Thoracic aorta (tissue), 2 donors: ENCODE data around the gene DRAM2. TPM values are rescaled to one million over a fixed set of nuclear protein-coding genes. Genes with fewer than 3 reads are reported as not detected.
"Not testable (repeated sequence)": the region's sequence is repeated elsewhere in the genome, so short reads cannot be mapped to it uniquely, and the experiment has no call there.

Experiments
- ATAC-seq: fragments of 150-250 bp; one replicate; pipeline ENCODE4 v1.8.0; 2017; ENCODE audit warnings: low read depth; ENCODE audit not compliant: insufficient number of reproducible peaks, low FRiP score
- DNase-seq: peaks from one replicate; pipeline ENCODE4 v3.0.0-alpha.2; 2020; ENCODE audit warnings: low spot score
- H3K27ac ChIP-seq, 2 donors: fragments of 200-600 bp; sonication (generic); 1 replicate in 1 of 2; 2 replicates in 1 of 2; pipeline ENCODE4 v1.5.1; 2016; ENCODE audit warnings: mild to moderate bottlenecking in 2 of 2, moderate library complexity in 2 of 2
- H3K27me3 ChIP-seq: fragments of 200-600 bp; sonication (generic); replicated peaks from 2 replicates; pipeline ENCODE4 v1.6.0; 2016; ENCODE audit warnings: mild to moderate bottlenecking; ENCODE audit not compliant: insufficient read depth
- H3K36me3 ChIP-seq: fragments of 200-600 bp; sonication (generic); one replicate; pipeline ENCODE4 v1.5.1; 2016
- H3K4me1 ChIP-seq, 2 donors: fragments of 200-600 bp; sonication (generic); 1 replicate in 1 of 2; 2 replicates in 1 of 2; pipeline versions ENCODE4 v1.5.1 to v1.6.0; 2016; ENCODE audit warnings: low read depth in 2 of 2, mild to moderate bottlenecking in 1 of 2; ENCODE audit not compliant: control insufficient read depth in 1 of 2
- H3K4me3 ChIP-seq: fragments of 200-600 bp; sonication (generic); 2 replicates; pipeline ENCODE4 v1.5.1; 2016; ENCODE audit warnings: mild to moderate bottlenecking
- H3K9me3 ChIP-seq: fragments of 200-600 bp; sonication (generic); 2 replicates; pipeline ENCODE4 v1.5.1; 2016
- CTCF ChIP-seq: fragments of 200-600 bp; sonication (generic); IDR thresholded peaks from one replicate; pipeline ENCODE4 v1.5.1; 2019; ENCODE audit warnings: antibody characterized with exemption
- total RNA-seq, 2 donors: library from RNA; depleted of rRNA; stranded (reverse); fragments of >200 nt; gene quantifications; one replicate each; pipeline versions ENCODE4 v1.1.0 to v1.2.3, GENCODE V29; 2016

The DRAM2 gene
- total RNA-seq, 2 donors from 2014 or later = 27.7 to 50.8 TPM

DNA sequence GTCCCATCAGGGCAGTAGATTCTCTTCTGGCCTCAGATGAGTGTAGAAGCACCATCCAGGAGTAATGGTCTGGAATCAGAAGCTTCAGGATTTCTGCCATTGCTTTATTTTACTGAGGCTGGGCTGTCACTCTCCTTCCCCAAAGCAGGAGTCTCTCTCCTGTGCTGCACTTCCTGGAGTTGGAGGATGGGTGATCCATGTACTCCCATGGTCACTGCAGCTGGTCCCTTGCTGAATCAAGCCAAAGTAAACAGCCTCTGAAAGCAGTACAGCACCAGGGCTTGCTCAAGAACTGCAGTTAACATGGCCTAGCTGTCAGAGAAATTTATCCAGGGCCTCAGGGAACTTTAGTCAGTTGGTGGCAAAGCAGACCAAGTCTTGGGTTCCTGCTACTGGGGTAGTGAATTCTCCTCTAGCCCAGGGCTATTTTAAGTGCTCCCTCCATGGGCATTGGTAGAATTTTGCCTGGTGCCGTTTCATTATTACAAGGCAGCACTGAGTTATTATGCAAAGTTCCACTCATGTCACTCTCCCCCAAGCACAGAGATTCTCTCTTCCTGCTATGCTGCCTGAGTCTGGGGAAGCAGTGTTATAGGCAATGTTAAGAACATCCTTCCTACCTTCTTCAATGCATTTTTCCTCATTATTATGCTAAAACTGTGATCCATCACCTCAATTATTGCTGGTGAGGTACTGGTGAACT lies 29.5 kb downstream of the DRAM2 start:
- Histone ChIP-seq H3K4me1 (no peaks in the 10 kb centered on the region), H3K36me3 (peaks cover 4% of the 10 kb centered on the region), H3K27ac (no peak overlapping the region), H3K4me3 (no peak overlapping the region), H3K9me3 (peaks cover 5% of the 10 kb centered on the region), H3K27me3 (no peaks in the 10 kb centered on the region)
- ATAC-seq (no peak), DNase-seq (no peak)
- TF ChIP-seq CTCF = no peak

DNA sequence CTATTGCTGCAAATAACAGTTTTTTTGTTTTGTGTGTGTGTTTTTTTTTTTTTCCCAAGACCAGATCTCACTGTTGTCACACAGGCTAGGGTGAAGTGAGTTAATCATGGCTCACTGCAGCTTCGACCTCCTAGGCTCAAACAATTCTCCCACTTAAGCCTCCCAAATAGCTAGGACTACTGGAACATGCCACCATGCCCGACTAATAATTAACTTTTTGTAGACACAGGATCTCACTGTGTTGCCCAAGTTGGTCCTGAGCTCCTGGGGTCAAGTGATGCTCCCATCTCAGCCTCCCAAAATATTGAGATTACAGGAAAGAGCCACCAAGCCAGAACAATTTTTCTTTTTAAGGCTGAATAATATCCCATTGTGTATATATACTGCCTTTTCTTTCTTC lies 34.9 kb downstream of the DRAM2 start:
- DNase-seq = no peak
- no peaks in the 10 kb centered on the region for H3K36me3 ChIP-seq
- H3K27me3 ChIP-seq = no peaks in the 10 kb centered on the region
- no peak overlapping the region for H3K27ac ChIP-seq
- peaks cover 5% of the 10 kb centered on the region for H3K9me3 ChIP-seq
- no peak for TF ChIP-seq CTCF
- no peak overlapping the region for H3K4me3 ChIP-seq
- H3K4me1 ChIP-seq = no peaks in the 10 kb centered on the region
- no peak for ATAC-seq

GRCh38 chr1:111101854-111102642 lies 37.8 kb downstream of the DRAM2 start:
- Histone ChIP-seq H3K27ac (no peak overlapping the region), H3K36me3 (no peaks in the 10 kb centered on the region), H3K9me3 (no peaks in the 10 kb centered on the region), H3K27me3 (no peaks in the 10 kb centered on the region), H3K4me1 (no peaks in the 10 kb centered on the region), H3K4me3 (no peak overlapping the region)
- TF ChIP-seq CTCF = no peak
- DNase-seq (no peak), ATAC-seq (no peak)

DNA sequence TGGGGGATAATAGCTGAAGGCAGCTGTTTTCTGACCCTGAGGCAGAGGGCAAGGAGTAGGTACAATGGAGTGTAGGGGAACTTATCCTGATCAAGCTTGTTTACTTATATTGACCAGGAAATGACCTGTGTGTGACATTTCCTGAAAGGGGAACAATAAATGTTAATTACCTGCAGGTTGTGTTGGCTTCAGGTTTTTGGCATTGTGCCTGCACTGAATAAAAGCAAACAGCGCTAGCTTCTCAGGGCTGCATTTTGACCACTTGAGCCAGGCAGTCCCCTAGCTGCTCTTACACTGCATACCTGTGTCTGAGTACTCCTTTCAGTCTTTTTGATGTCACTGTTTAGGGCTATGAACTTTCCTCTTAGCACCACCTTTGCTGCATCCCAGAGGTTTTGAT lies 40.6 kb downstream of the DRAM2 start:
- no peaks in the 10 kb centered on the region for H3K36me3 ChIP-seq
- no peak for DNase-seq
- ATAC-seq = no peak
- H3K27me3 ChIP-seq = no peaks in the 10 kb centered on the region
- no peak for TF ChIP-seq CTCF
- H3K4me3 ChIP-seq = no peak overlapping the region
- H3K27ac ChIP-seq = no peak overlapping the region
- H3K4me1 ChIP-seq = no peaks in the 10 kb centered on the region
- no peaks in the 10 kb centered on the region for H3K9me3 ChIP-seq

DNA sequence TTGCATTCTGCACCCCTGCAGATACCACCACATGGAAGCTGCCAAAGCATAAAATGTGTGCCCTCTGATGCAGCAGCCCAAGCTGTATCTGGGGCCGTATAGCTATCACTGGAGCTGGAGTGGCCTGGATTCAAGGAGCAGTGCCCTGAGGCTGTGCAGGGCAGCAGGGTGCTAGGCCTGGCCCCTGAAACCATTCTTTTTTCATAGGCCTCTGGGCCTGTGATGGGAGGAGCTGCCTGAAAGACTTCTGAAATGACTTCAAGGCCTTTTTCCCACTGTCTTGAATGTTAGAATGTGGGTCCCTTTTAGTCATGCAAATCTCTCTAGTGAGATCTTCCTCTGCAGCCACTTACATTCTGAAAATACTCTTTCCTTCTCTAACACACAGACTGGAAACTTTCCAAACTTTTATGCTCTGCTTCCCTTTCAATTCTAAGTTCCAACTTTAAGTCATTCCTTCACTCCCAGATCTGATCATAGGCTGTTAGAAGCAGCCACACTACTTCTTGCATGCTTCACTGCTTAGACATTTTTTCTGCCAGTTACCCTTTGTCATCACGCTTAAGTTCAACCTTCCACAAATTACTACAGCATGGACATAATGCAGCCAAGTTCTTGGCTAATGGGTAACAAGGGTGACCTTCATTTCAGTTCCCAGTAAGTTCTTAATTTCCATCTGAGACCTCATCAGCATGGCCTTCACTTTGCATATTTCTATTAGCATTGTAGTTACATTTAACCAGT lies 42.4 kb downstream of the DRAM2 start:
- ATAC-seq = no peak
- H3K4me3 ChIP-seq = no peak overlapping the region
- no peak for TF ChIP-seq CTCF

GRCh38 chr1:111095421-111095820 lies 44.5 kb downstream of the DRAM2 start:
- ATAC-seq, H3K4me1 ChIP-seq, H3K36me3 ChIP-seq, H3K27me3 ChIP-seq, DNase-seq, H3K4me3 ChIP-seq, H3K27ac ChIP-seq, H3K9me3 ChIP-seq: not testable (repeated sequence)

More for the DNA sequence above, 42.4 kb downstream of the DRAM2 start:
- Histone ChIP-seq H3K9me3 (no peaks in the 10 kb centered on the region), H3K4me1 (no peaks in the 10 kb centered on the region), H3K27me3 (no peaks in the 10 kb centered on the region), H3K36me3 (no peaks in the 10 kb centered on the region), H3K27ac (no peak overlapping the region)
- DNase-seq = no peak
